GM12878 (cell line): ENCODE results near the gene TIPIN. TPM values are rescaled to one million over a fixed set of nuclear protein-coding genes. Genes with fewer than 3 reads are reported as not detected.

Source experiments
- ATAC-seq: fragments of 200-7000 bp; cut with Tn5 transposase; 3 replicates; pipeline ENCODE4 v1.9.1; 2020; ENCODE audit warnings: mild to moderate bottlenecking, moderate library complexity
- BruUV-seq: library from RNA; stranded (reverse); fragments of 400-500 nt; replicated peaks from 2 replicates; lab custom pipeline; 2021; lab: Mats Ljungman, UMichigan
- CTCF ChIA-PET: fragments of 300-600 bp; sonication (Branson Sonifier 250); formaldehyde crosslinking; extraction: SDS; loops from one replicate; lab custom pipeline; 2021; ENCODE audit warnings: inconsistent platforms; lab: Yijun Ruan, JAX
- POLR2A ChIA-PET: fragments of 350-600 bp; formaldehyde crosslinking; extraction: SDS; loops from one replicate; lab custom pipeline; 2021; ENCODE audit warnings: inconsistent platforms; lab: Charles Lee
- RAD21 ChIA-PET: fragments of 300-600 bp; sonication (Branson Sonifier 250); formaldehyde crosslinking; loops from one replicate; lab custom pipeline; 2023; ENCODE audit warnings: antibody characterized with exemption; ENCODE audit not compliant: unreplicated experiment; lab: Charles Lee
- SMC1A ChIA-PET: fragments of 300-600 bp; sonication (Branson Sonifier 250); formaldehyde crosslinking; loops from one replicate; lab custom pipeline; 2023; ENCODE audit not compliant: unreplicated experiment, uncharacterized antibody; lab: Charles Lee
- DNase-seq: peaks from one replicate; pipeline ENCODE4 v3.0.0-alpha.2; 2011; ENCODE audit warnings: low read depth, low spot score
- FAIRE-seq: peaks from 3 replicates; lab custom pipeline; 2011; peaks lifted over from hg19 to GRCh38; lab: Jason Lieb, UNC
- H2AFZ ChIP-seq: 2 replicates; pipeline ENCODE4 v1.6.0; 2011; ENCODE audit warnings: low read depth, low read length, control low read depth; ENCODE audit not compliant: control insufficient read depth
- H3K27ac ChIP-seq: 2 replicates; pipeline ENCODE4 v1.5.1; 2011; ENCODE audit warnings: control low read depth; ENCODE audit not compliant: control insufficient read depth, insufficient read depth
- H3K27me3 ChIP-seq, 2 experiments: replicated peaks in 1 of 2; 2 replicates each; pipeline versions ENCODE4 v1.6.0 to v1.6.1; 2011; ENCODE audit warnings: low read length in 1 of 2; ENCODE audit not compliant: control insufficient read depth in 2 of 2, insufficient read depth in 2 of 2
- H3K36me3 ChIP-seq, 2 experiments: 2 replicates each; pipeline ENCODE4 v1.5.1; 2011; ENCODE audit warnings: low read length in 1 of 2; ENCODE audit not compliant: control insufficient read depth in 2 of 2, insufficient read depth in 2 of 2
- H3K4me1 ChIP-seq: 2 replicates; pipeline ENCODE4 v1.6.1; 2011; ENCODE audit warnings: mild to moderate bottlenecking, low read length, moderate library complexity, mixed read lengths; ENCODE audit not compliant: control insufficient read depth, insufficient read depth
- H3K4me2 ChIP-seq: 2 replicates; pipeline ENCODE4 v1.6.0; 2011; ENCODE audit warnings: control low read depth; ENCODE audit not compliant: control insufficient read depth, insufficient read depth
- H3K4me3 ChIP-seq: fragments of 200-600 bp; sonication (generic); 2 replicates; pipeline ENCODE4 v1.5.1; 2016
- H3K79me2 ChIP-seq: 2 replicates; pipeline ENCODE4 v1.6.0; 2011; ENCODE audit warnings: low read length; ENCODE audit not compliant: control insufficient read depth, insufficient read depth
- H3K9ac ChIP-seq: 2 replicates; pipeline ENCODE4 v1.8.0; 2011; ENCODE audit warnings: low read length, control low read depth, mixed read lengths; ENCODE audit not compliant: control insufficient read depth, insufficient read depth
- H3K9me3 ChIP-seq: replicated peaks from 3 replicates; pipeline ENCODE4 v1.5.1; 2011; ENCODE audit warnings: mild to moderate bottlenecking, low read length; ENCODE audit not compliant: control insufficient read depth, insufficient read depth
- H4K20me1 ChIP-seq: 2 replicates; pipeline ENCODE4 v1.6.0; 2011; ENCODE audit not compliant: control insufficient read depth, insufficient read depth
- BRCA1 ChIP-seq: IDR thresholded peaks from 2 replicates; pipeline ENCODE4 v1.6.1; 2011; ENCODE audit warnings: low read depth, low read length, improper control_type of control experiment
- KAT2A ChIP-seq: conservative IDR thresholded peaks from 2 replicates; pipeline ENCODE4 v1.6.1; 2011; ENCODE audit warnings: low read depth, low read length; ENCODE audit not compliant: control insufficient read depth
- RFX5 ChIP-seq: IDR thresholded peaks from 2 replicates; pipeline ENCODE4 v1.6.1; 2011; ENCODE audit warnings: low read depth, low read length, improper control_type of control experiment
- RUNX3 ChIP-seq: IDR thresholded peaks from 2 replicates; pipeline ENCODE4 v1.6.1; 2012; ENCODE audit warnings: low read length, inconsistent platforms
- SP1 ChIP-seq: IDR thresholded peaks from one replicate; pipeline ENCODE4 v1.6.1; 2011; ENCODE audit warnings: low read depth, low read length
- ZBED1 ChIP-seq: IDR thresholded peaks from 2 replicates; pipeline ENCODE4 v1.6.1; 2016; ENCODE audit warnings: borderline replicate concordance
- WGBS: methylation state at CpG from one replicate; pipeline ENCODE4 v1.1.6; 2016; ENCODE audit warnings: low lambda C conversion rate; ENCODE audit not compliant: insufficient replicate concordance, insufficient coverage; ENCODE audit errors: missing lambda C conversion rate; 5-methylcytosine and 5-hydroxymethylcytosine counted together
- in situ Hi-C: fragments of 300-500 bp; cut with MboI; formaldehyde crosslinking; loops from 9 replicates; pipeline ENCODE4 v1.14.3; 2018; ENCODE audit warnings: mixed read lengths
- intact Hi-C: fragments of 100-400 bp; cut with micrococcal nuclease; formaldehyde crosslinking; loops from one replicate; pipeline ENCODE4 v1.14.2; 2022; ENCODE audit not compliant: unreplicated experiment
- polyA plus RNA-seq, 11 experiments: library from polyadenylated mRNA; depleted of rRNA in 4 of 11; unstranded in 6 of 11; stranded (reverse) in 5 of 11; fragments of >200 nt; fragmentation: Nextera tagmentation in 4 of 11; fragmentation: Illumina TruSeq in 1 of 11; extraction: Ambion mirVana in 4 of 11; extraction: Trizol in 1 of 11; gene quantifications; 1 replicate in 1 of 11; 2 replicates in 10 of 11; pipeline versions ENCODE4 v1.2.1 to v1.2.3, GENCODE V29; 2011 to 2016; ENCODE audit warnings: inconsistent platforms in 2 of 11, missing spikeins in 2 of 11, low read depth in 1 of 11
- total RNA-seq, 4 experiments: library from RNA; depleted of rRNA in 3 of 4; stranded (reverse); fragments of >200 nt in 3 of 4; fragmentation: Illumina TruSeq in 1 of 4; extraction: Trizol in 1 of 4; gene quantifications; 2 replicates each; pipeline versions ENCODE4 v1.2.1 to v1.2.3, GENCODE V29; 2013 to 2021
- TF ChIP-seq, protein P1 (sequence below): fragments of 450-650 bp; conservative IDR thresholded peaks from 2 replicates; pipeline ENCODE4 v1.6.1; 2017; ENCODE audit warnings: mild to moderate bottlenecking, moderate library complexity

Gene TIPIN
- total and polyA plus RNA-seq, 10 of the 15 experiments (the other 5 are each of a cell fraction or from before 2014, with no cell fraction given) = 21.1 to 69.2 (median 47.0) TPM

DNA sequence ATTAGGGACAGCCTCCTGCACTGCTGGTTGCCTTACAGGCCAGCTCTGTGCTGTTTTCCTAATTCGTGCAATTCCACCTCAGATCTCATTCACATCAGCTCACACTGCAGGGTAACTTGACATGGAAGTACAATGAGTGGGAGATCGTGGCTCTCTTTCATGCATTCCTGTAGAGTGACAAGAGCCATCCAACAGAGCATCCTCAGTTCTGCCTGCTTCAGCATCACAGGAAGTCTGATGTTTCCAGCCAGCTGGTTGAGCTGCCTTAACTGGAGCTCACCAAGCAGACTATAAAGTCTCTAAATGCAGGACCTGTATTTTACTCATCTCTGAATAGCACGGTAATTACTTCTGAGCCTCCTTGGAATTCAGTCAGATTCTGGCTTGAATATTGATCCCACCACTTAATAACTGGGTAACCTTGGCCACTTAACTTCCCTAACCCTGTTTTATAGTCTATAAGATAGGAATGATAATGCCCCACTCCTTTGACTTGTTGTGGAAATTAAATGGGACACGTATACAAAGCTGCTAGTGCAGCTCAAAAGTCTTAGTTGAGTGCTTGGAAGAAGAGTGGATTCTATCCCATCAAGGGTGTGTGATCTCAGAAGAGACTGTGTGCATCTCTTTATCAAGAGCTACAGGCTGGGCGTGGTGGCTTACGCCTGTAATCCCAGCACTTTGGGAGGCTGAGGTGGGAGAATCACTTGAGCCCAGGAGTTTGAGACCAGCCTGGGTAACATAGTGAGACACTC lies 64.5 kb downstream of the TIPIN start:
- TF ChIP-seq RFX5 = no peak
- no peak for TF ChIP-seq BRCA1
- no peak for TF ChIP-seq RUNX3
- 94% methylated on average over 6 of the region's 6 CpGs for WGBS
- peaks cover 3% of the 10 kb centered on the region; the same call in 1 of the 2 replicates for H3K4me1 ChIP-seq

DNA sequence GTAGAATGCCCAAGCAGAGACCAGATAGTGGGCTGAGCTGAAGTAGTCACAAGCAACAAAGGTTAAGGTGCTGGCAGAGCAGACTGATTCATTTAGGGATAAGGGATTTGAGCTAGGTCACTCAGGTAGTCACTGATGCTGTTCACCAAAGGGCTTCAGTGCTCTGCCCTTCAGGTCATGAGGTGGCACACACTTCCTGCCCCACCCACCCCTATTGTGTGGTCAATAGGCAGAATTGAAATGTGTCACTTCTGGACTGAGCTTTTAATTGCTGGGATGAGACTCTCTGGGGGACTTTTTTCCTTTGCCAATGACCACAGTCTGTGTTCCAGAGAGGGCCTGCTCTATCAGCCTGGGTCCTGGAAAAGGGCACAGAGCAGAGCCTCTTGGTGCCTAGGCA lies 66.0 kb downstream of the TIPIN start:
- H3K36me3 ChIP-seq = no peaks in the 10 kb centered on the region
- RAD21 ChIA-PET = no interaction called here
- H4K20me1 ChIP-seq = no peaks in the 10 kb centered on the region
- no TSS peak for BruUV-seq
- no peak overlapping the region for H2AFZ ChIP-seq
- no peak overlapping the region for H3K27ac ChIP-seq
- SMC1A ChIA-PET = interaction anchor here (0.9 to 2.4 kb wide), 5 partner anchors 94 to 373 kb away, joined by 3 to 10 read pairs (median 3); no protein-coding TSS in a partner anchor
- no peak overlapping the region for H3K4me3 ChIP-seq
- intact Hi-C loops (loop anchor here (5.0 kb wide), 1 partner anchor 207 kb away; the partner anchor contains the start of gene SNAPC5), in situ Hi-C loops (no loop called here)
- CTCF ChIA-PET = interaction anchor here (0.6 to 9.7 kb wide), 5 partner anchors 12 to 281 kb away, joined by 3 to 103 read pairs (median 4); partner anchors contain the start of genes MAP2K1 and SNAPC5
- H3K4me2 ChIP-seq = no peak overlapping the region
- POLR2A ChIA-PET = no interaction called here
- H3K9ac ChIP-seq = no peak overlapping the region
- ATAC-seq = peak; percentile 16; the same call in 2 of the 3 replicates
- peaks cover 17% of the 10 kb centered on the region for H3K79me2 ChIP-seq
- peaks cover 1% of the 10 kb centered on the region for H3K4me1 ChIP-seq
- H3K9me3 ChIP-seq = no peaks in the 10 kb centered on the region
- DNase-seq = no peak
- TF ChIP-seq SP1 (no peak), ZBED1 (no peak), KAT2A (no peak)
- TF ChIP-seq, protein P1, sequence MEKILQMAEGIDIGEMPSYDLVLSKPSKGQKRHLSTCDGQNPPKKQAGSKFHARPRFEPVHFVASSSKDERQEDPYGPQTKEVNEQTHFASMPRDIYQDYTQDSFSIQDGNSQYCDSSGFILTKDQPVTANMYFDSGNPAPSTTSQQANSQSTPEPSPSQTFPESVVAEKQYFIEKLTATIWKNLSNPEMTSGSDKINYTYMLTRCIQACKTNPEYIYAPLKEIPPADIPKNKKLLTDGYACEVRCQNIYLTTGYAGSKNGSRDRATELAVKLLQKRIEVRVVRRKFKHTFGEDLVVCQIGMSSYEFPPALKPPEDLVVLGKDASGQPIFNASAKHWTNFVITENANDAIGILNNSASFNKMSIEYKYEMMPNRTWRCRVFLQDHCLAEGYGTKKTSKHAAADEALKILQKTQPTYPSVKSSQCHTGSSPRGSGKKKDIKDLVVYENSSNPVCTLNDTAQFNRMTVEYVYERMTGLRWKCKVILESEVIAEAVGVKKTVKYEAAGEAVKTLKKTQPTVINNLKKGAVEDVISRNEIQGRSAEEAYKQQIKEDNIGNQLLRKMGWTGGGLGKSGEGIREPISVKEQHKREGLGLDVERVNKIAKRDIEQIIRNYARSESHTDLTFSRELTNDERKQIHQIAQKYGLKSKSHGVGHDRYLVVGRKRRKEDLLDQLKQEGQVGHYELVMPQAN = no peak
- FAIRE-seq = no peak
- no peaks in the 10 kb centered on the region for H3K27me3 ChIP-seq

More for the DNA sequence above, 64.5 kb downstream of the TIPIN start:
- Histone ChIP-seq H3K27me3 (no peaks in the 10 kb centered on the region), H4K20me1 (no peaks in the 10 kb centered on the region), H3K9ac (no peak overlapping the region), H3K4me3 (0 out of 2 replicates have a peak overlapping the region, but pooled peaks have one; percentile 71), H3K79me2 (peaks cover 28% of the 10 kb centered on the region), H3K9me3 (no peaks in the 10 kb centered on the region), H3K36me3 (no peaks in the 10 kb centered on the region), H3K27ac (no peak overlapping the region), H2AFZ (no peak overlapping the region), H3K4me2 (peak overlapping the region; percentile 74)
- DNase-seq (no peak), FAIRE-seq (no peak), ATAC-seq (no peak)
- intact Hi-C loops = loop anchor here (5.0 kb wide), 1 partner anchor 205 kb away; the partner anchor contains the start of gene SNAPC5
- ChIA-PET POLR2A (interaction anchor here (1.3 kb wide), 1 partner anchor 423 kb away, joined by 4 read pairs; the partner anchor contains the start of gene RAB11A), CTCF (interaction anchor here (0.8 to 9.7 kb wide), 7 partner anchors 9 to 672 kb away, joined by 3 to 103 read pairs (median 7); partner anchors contain the start of genes MAP2K1 and SNAPC5), RAD21 (interaction anchor here (1.0 to 1.5 kb wide), 2 partner anchors 95 to 206 kb away, joined by 3 to 7 read pairs; partner anchors contain the start of genes MAP2K1 and SNAPC5), SMC1A (interaction anchor here (0.6 to 2.8 kb wide), 8 partner anchors 10 to 1757 kb away, joined by 3 to 10 read pairs (median 4); partner anchors contain the start of genes RAB11A and SNAPC5)
- in situ Hi-C loops = no loop called here
- no TSS peak for BruUV-seq
